ENCODE measurements around the gene TIPRL.

TIPRL gene

GRCh38 chr1:168217664-168218063 is 38.9 kb downstream of the TIPRL start:
- no peak for DNase-seq

- DNase-seq: no peak
Measured at GRCh38 chr1:168218658-168219057, 39.9 kb downstream of the TIPRL start.

- DNase-seq: no peak
Measured at GRCh38 chr1:168220470-168220871, 41.7 kb downstream of the TIPRL start.

- no peak for DNase-seq
Measured at GRCh38 chr1:168221275-168221674, 42.5 kb downstream of the TIPRL start.

DNA sequence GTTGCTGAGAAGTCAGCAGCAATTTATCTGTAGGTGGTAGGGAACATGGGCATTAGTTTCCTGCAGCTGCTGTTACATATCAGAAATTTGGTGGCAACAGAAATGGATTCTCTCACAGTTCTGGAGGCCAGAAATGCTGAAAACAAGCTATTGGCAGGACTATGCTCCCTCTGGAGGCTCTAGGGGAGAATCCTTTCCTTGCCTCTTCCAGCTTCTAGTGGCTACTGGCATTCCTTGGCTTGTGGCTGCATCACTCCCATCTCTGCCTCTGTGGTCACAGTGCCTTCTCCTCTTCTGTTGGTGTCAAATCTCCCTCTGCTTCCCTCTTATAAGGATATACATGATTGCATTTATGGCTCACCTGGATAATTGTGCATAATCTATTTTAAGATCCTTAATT is 44.5 kb downstream of the TIPRL start:
- DNase-seq: no peak

DNA sequence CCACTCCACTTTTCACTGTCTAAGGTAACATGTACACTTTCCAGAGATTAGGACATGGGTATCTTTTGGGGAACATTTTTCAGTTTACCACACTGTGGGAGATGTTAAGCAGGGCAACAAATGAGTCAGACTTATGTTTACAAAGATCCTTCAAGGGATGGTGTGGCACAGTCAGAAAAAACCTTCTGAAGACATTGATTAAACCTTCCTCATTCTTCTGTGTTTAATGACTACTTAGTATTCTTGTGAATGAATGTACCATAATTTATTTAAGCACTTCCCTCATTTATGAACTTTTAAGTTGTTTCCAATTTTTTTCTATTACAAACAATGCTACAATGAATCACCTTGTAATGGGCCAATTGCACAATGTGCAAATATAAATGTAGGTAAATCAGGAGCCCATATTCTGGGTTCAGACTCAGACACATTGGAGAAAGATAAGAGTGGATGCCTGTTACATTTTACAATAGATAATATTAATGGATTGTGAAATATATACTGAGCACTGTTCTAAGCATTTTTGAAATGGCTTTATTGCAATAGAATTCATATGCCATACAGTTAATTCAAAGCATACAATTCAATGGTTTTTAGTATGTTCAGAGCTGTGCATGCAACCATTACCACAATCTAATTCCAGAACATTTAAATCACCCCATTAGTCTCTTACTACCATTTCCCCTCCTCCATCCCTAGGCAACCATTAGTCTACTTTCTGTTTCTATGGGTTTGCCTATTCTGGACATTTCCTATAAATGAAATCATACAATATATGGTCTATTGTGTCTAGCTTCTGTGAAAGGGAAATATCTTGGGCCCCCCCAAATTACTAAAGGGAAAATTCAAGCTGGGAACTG is 45.1 kb downstream of the TIPRL start:
- DNase-seq: no peak

- peak in 1 of 2 experiments; percentile 34 for DNase-seq
Measured at GRCh38 chr1:168224991-168225390, 46.2 kb downstream of the TIPRL start.

GRCh38 chr1:168225476-168226190 is 46.9 kb downstream of the TIPRL start, which contains the start of gene SFT2D2:
TSS of gene SFT2D2 (plus strand) at chr1:168226004. CDS start at chr1:168226080, 76 bp downstream.
- peak; percentile 80 to 86 for DNase-seq

DNA sequence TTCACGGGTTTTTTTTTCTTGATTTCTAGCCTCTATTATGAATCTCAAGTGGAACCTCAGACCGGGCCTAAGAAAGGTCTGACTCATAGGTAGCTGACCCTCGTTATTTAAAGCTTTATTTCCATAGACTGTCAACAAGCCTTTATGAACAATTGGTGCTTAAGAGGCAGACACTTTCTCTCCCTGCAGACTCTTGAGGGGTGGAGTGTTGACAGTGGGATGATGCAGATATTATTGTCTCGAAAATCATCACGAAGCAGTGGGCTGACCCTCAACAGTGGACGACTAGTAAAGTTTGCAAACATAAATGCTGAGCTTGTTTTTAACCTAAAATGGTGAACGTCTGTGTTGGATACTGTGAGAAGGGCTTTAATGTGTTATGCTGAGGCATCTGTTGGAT is 48.9 kb downstream of the TIPRL start:
- no peak for DNase-seq

DNA sequence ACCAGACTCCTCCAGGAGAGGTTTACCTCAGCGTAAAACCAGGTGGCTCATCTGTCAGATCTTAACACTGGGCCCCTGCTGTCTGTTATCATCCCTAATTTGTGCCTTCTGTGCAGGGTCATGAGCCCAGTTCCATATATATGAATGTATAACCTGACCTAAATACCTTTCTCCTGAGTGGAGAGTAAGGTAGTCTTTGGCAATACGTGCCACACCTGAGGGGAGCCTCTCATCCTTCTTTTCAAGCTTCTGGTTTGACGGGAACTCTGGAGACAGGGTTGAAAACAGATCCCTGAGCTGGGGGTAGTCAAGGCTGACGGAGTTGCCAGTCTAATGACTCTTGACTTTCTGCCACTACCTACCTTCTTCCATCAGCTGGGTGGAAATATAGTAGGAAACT is 51.1 kb downstream of the TIPRL start:
- no peak for DNase-seq

DNA sequence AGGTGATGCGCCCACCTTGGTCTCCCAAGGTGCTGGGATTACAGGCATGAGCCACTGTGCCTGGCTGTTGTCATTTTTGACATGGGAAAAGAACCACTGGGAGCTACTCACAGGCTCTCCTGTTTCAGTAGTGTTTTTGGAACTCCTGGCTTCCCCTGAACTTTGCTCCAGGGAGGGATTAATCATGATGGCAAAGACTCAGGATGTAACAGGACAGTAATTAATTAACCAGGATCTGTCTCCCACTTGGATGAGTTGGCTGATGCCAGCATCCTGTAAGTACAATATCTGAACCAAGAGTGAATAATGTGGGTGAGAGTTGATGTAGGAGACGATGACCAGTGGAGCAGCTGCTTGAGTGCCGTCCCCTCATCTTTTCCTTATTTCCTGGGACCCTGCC is 51.9 kb downstream of the TIPRL start:
- DNase-seq: no peak

- peak; percentile 25 to 58 for DNase-seq
Measured at GRCh38 chr1:168234846-168235547, 56.2 kb downstream of the TIPRL start.

GRCh38 chr1:168235548-168235885 is 56.8 kb downstream of the TIPRL start:
- no peak for DNase-seq

GRCh38 chr1:168235937-168236336 is 57.2 kb downstream of the TIPRL start:
- DNase-seq: no peak

GRCh38 chr1:168236836-168237611 is 58.3 kb downstream of the TIPRL start:
- no peak for DNase-seq

- peak in 1 of 2 experiments; percentile 59 for DNase-seq
Measured at GRCh38 chr1:168243198-168243597, 64.4 kb downstream of the TIPRL start.

DNA sequence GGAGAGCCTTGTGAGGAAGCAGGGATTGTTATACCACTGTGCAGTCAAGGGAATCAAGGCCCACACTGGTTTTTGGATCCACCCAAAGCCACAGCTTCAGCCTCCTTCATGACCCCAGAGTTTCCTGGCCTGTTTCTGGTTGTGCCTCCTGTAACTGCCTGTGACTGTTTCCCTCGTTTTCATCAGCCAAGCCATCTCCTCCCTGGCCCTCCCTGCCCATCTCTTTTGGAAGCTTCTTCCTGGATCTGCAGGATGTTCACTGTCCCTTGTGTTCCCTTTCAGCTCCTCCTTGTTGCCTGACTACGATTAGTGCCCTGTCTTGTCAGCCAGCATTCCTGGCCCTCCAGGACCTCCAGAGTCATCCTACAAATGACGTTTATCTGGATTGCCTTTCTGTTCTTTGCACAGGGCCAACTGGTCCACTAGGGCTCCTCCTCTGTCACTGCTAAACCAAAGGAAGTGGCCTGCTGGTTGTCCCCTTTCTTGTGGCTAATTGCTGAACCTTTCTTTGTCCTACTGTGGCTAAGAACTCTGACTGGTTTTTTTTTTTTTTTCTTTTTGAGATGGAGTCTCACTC is 65.0 kb downstream of the TIPRL start:
- no peak for DNase-seq

DNA sequence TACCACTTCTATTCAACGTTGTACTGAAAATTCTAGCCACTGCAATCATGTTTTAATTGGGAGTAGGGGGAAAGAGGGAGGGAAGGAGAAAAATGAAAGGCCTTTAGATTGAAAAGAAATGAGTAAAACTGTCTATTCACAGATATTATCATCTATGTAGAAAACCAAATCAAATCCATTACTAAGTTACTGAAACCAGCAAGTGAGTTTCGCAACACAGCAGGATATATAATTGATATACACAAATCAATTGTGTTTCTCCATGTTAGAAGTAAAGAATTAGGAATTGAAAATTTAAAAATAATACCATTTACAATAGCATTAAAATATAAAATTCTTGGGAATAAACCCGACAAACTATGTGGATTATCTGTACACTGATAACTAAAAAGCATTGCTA is 66.3 kb downstream of the TIPRL start:
- DNase-seq: no peak

- DNase-seq: no peak
Measured at GRCh38 chr1:168246506-168246905, 67.7 kb downstream of the TIPRL start.
